Activated CD4-positive, alpha-beta T cell treated with anti-CD3 and anti-CD28 coated beads, Interleukin-2, amount 10 ng/mL, durations not matched to agents 7 days and 5 days (primary cell): ENCODE measurements around the gene SVOPL. TPM values are rescaled to one million over a fixed set of nuclear protein-coding genes. Genes with fewer than 3 reads are reported as not detected.
"Not testable (repeated sequence)": the region's sequence is repeated elsewhere in the genome, so short reads cannot be mapped to it uniquely, and the experiment has no call there.

ENCODE experiments used
- CTCF ChIA-PET: fragments of 350-600 bp; sonication (Branson Sonifier 250); formaldehyde crosslinking; loops from one replicate; lab custom pipeline; 2021; ENCODE audit warnings: antibody characterized with exemption; lab: Charles Lee
- POLR2A ChIA-PET: fragments of 350-600 bp; sonication (Branson Sonifier 250); formaldehyde crosslinking; loops from one replicate; lab custom pipeline; 2021; ENCODE audit warnings: antibody characterized with exemption; lab: Charles Lee
- DNase-seq: peaks from one replicate; pipeline ENCODE4 v3.0.0-alpha.2; 2020
- H3K27ac Mint-ChIP-seq: one replicate; pipeline ENCODE4 v1.8.0; 2021; ENCODE audit warnings: mild to moderate bottlenecking, moderate library complexity, mixed read lengths
- H3K27me3 Mint-ChIP-seq: one replicate; pipeline ENCODE4 v1.8.0; 2021; ENCODE audit warnings: mixed read lengths
- H3K36me3 Mint-ChIP-seq: one replicate; pipeline ENCODE4 v1.8.0; 2021; ENCODE audit warnings: low read depth, mixed read lengths
- H3K4me1 Mint-ChIP-seq: one replicate; pipeline ENCODE4 v1.8.0; 2021; ENCODE audit warnings: mixed read lengths
- H3K4me3 Mint-ChIP-seq: one replicate; pipeline ENCODE4 v1.8.0; 2021; ENCODE audit warnings: mild to moderate bottlenecking, moderate library complexity, mixed read lengths
- H3K9me3 Mint-ChIP-seq: one replicate; pipeline ENCODE4 v1.8.0; 2021; ENCODE audit warnings: mixed read lengths
- total RNA-seq, 2 experiments: library from RNA; stranded (reverse); gene quantifications; one replicate each; pipeline ENCODE4 v1.2.3, GENCODE V29; 2021

The SVOPL gene, protein sequence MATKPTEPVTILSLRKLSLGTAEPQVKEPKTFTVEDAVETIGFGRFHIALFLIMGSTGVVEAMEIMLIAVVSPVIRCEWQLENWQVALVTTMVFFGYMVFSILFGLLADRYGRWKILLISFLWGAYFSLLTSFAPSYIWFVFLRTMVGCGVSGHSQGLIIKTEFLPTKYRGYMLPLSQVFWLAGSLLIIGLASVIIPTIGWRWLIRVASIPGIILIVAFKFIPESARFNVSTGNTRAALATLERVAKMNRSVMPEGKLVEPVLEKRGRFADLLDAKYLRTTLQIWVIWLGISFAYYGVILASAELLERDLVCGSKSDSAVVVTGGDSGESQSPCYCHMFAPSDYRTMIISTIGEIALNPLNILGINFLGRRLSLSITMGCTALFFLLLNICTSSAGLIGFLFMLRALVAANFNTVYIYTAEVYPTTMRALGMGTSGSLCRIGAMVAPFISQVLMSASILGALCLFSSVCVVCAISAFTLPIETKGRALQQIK
- 1 to 10 TPM; 1.3 to 2.3 TPM for total RNA-seq

DNA sequence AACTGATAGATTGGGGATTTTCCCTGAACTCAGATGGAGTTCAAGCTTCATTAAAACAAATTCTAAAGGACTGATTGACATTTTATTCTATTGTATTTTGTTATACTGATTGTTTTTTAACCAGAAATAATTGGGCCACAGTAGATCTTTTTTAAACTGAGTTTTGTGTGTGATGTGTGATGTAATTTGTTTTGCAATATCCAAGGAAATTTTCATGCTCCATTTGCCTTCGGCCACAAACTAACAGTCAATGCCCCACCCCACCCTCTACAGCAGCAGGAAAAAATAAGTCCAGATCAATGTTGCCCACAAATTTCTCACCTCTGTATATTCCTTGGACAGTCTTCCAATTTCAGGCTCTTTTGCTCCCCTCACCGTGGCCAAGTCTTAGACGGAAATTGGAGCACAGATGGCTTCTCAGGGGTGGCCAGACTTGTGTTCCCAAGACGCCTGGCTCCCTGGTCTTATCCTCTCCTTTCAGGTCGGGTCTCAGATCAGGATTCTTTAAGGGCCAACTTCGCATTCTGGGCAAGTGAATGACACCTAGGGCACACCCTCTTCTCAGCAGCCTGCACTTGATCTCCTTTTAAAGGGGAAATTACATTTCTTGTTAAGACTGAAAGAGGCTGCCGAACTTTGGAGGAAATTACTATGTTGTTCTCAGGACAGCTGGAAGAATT is at the start of gene SVOPL:
TSS of gene SVOPL (minus strand) at position 506 of the 680 bp plus-strand sequence. CDS start 22,317 bp downstream, outside the sequence.
- Mint-ChIP-seq H3K9me3 (no peaks in the 10 kb centered on the region), H3K36me3 (no peaks in the 10 kb centered on the region), H3K4me1 (no peaks in the 10 kb centered on the region), H3K4me3 (no peak within 1 kb of the TSS), H3K27me3 (peaks cover 2% of the 10 kb centered on the region), H3K27ac (no peak within 1 kb of the TSS)
- CTCF ChIA-PET: no interaction called here
- POLR2A ChIA-PET: no interaction called here
- DNase-seq: no peak

DNA sequence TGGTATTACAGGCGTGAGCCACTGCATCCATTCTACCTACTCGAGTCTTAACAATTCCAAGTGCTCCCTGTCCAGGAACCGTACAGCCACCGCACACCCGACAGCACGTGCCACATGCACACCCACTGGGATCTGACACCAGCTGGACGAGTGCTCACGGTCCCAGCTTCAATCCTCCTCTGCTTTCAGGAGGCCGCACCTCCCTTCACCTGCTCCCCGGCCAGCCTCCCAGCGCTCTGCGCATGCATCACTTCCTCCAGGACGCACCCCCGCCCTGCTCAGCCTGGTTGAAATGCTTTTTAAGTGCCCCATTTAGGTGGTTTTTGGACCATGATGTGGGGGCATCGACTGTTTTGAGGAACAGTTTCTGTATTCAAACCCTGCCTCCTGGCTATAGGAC is 49.3 kb upstream of the SVOPL start:
- H3K27ac Mint-ChIP-seq: peak overlapping the region; percentile 47
- DNase-seq: no peak
- H3K36me3 Mint-ChIP-seq: no peaks in the 10 kb centered on the region
- no peaks in the 10 kb centered on the region for H3K27me3 Mint-ChIP-seq
- POLR2A ChIA-PET: no interaction called here
- CTCF ChIA-PET: interaction anchor here (1.2 to 3.4 kb wide), 2 partner anchors 12 to 24 kb away, joined by 4 to 23 read pairs; no protein-coding TSS in a partner anchor
- peaks cover 65% of the 10 kb centered on the region for H3K4me1 Mint-ChIP-seq
- H3K4me3 Mint-ChIP-seq: no peak overlapping the region
- H3K9me3 Mint-ChIP-seq: peaks cover 2% of the 10 kb centered on the region

DNA sequence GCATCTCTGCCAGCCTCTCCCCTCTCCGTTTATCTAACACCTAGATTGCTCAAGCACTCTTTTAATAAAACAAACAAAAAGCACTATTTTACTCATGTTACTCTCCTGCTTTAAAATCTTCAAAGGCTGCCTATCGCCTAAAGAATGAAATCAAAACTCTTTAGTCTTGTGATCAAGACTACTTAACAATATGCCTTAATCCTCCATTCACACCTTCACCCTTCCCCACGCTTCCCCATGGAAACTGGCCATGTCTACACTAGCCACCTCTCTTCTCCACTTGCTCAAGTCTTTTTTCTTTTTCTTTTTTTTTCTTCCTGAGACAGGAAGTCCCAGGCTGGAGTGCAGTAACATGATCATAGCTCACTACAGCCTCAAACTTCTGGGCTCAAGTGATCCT is 48.8 kb upstream of the SVOPL start:
- H3K27me3 Mint-ChIP-seq: no peaks in the 10 kb centered on the region
- H3K4me1 Mint-ChIP-seq: peaks cover 70% of the 10 kb centered on the region
- ChIA-PET POLR2A (interaction anchor here (0.7 kb wide), 1 partner anchor 12 kb away, joined by 3 read pairs; no protein-coding TSS in a partner anchor), CTCF (interaction anchor here (0.9 to 3.4 kb wide), 4 partner anchors 11 to 748 kb away, joined by 3 to 23 read pairs (median 4); partner anchors contain the start of gene CREB3L2)
- no peaks in the 10 kb centered on the region for H3K36me3 Mint-ChIP-seq
- H3K4me3 Mint-ChIP-seq: no peak overlapping the region
- H3K9me3 Mint-ChIP-seq: peaks cover 2% of the 10 kb centered on the region
- DNase-seq: no peak
- H3K27ac Mint-ChIP-seq: peak overlapping the region; percentile 47

DNA sequence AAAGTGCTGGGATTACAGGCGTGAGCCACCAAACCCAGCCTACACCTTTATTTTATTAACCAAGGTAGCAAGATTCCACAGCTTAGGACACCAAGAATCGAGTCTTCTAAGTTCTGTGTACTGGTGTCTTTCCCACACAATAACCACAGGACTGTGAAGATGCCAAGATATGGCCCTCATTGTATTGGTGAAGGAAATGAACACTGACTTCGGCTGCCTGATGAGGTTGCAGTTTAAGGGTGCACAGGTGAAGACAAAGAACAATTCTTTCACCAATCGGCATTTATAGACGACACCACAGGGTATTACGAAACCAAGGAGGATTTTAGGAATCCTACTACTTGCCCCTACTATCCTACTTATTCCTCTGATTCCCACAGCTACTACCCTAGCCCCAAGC is 47.5 kb upstream of the SVOPL start:
- H3K4me1 Mint-ChIP-seq: peaks cover 70% of the 10 kb centered on the region
- H3K36me3 Mint-ChIP-seq: no peaks in the 10 kb centered on the region
- peaks cover 2% of the 10 kb centered on the region for H3K9me3 Mint-ChIP-seq
- DNase-seq: no peak
- CTCF ChIA-PET: interaction anchor here (0.7 to 1.3 kb wide), 5 partner anchors 9 to 747 kb away, joined by 3 to 4 read pairs (median 3); partner anchors contain the start of gene CREB3L2
- H3K27ac Mint-ChIP-seq: no peak overlapping the region
- no peaks in the 10 kb centered on the region for H3K27me3 Mint-ChIP-seq
- H3K4me3 Mint-ChIP-seq: no peak overlapping the region
- POLR2A ChIA-PET: no interaction called here

DNA sequence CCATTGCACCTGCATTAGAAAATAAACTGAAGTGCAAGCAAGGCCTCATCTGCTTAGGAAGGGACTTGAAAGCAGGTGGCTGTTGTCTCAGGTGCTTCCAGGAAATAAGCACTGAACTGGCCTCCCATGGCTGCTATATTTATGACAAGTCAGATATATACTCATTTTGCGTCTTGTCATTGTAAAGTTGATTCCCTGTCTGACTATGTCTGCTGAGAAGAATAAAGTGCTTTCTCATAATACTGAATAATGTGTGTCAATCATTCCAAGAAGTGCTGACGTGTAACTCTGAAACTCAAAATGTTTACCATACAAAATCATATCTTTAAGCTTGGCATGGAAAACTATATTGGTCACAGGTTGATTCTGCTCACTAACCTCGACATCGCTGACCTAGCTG is 44.9 kb upstream of the SVOPL start:
- Mint-ChIP-seq H3K36me3 (no peaks in the 10 kb centered on the region), H3K27ac (no peak overlapping the region), H3K27me3 (no peaks in the 10 kb centered on the region), H3K9me3 (peaks cover 2% of the 10 kb centered on the region), H3K4me3 (no peak overlapping the region), H3K4me1 (peaks cover 44% of the 10 kb centered on the region)
- DNase-seq: peak; percentile 24
- POLR2A ChIA-PET: interaction anchor here (0.6 kb wide), 1 partner anchor 37 kb away, joined by 4 read pairs; no protein-coding TSS in a partner anchor
- CTCF ChIA-PET: no interaction called here

DNA sequence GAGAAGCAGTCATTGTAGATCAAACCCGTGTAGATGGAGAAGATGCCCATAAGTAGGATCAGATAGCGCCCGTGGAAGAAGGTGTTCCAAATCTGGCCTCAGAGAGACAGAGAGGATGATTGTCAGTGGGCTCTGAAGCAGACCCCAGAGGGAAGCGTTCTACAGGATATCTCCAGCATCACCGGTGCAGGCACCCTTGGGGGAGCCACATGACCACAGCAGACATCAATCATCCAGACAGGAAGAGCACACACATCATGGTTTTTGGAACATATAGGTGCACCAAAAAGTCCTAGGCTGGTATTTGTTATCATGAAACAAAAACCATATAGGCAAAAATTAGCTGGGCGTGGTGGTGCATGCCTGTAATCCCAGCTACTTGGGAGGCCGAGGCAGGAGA is 44.0 kb upstream of the SVOPL start:
- Mint-ChIP-seq H3K4me1 (peaks cover 36% of the 10 kb centered on the region), H3K36me3 (no peaks in the 10 kb centered on the region), H3K9me3 (no peaks in the 10 kb centered on the region), H3K27ac (peak overlapping the region; percentile 14), H3K27me3 (no peaks in the 10 kb centered on the region), H3K4me3 (no peak overlapping the region)
- POLR2A ChIA-PET: no interaction called here
- CTCF ChIA-PET: no interaction called here
- DNase-seq: no peak

DNA sequence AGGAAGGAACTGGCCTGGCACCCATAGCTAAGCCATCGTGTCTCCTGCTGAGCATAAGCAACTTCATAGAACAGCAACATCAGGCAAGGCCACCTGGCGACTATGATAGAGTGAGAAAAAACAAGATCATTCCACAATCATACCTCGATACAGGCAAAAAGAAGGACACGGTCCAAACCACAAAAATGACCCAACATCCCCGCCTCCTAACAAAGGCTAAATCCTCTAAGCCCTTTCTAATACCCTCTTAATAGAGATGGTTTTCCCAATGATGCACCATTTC is 40.2 kb upstream of the SVOPL start:
- peaks cover 5% of the 10 kb centered on the region for H3K9me3 Mint-ChIP-seq
- DNase-seq: no peak
- H3K27me3 Mint-ChIP-seq: no peaks in the 10 kb centered on the region
- H3K27ac Mint-ChIP-seq: no peak overlapping the region
- ChIA-PET POLR2A (no interaction called here), CTCF (no interaction called here)
- no peak overlapping the region for H3K4me3 Mint-ChIP-seq
- H3K36me3 Mint-ChIP-seq: no peaks in the 10 kb centered on the region
- peaks cover 20% of the 10 kb centered on the region for H3K4me1 Mint-ChIP-seq

DNA sequence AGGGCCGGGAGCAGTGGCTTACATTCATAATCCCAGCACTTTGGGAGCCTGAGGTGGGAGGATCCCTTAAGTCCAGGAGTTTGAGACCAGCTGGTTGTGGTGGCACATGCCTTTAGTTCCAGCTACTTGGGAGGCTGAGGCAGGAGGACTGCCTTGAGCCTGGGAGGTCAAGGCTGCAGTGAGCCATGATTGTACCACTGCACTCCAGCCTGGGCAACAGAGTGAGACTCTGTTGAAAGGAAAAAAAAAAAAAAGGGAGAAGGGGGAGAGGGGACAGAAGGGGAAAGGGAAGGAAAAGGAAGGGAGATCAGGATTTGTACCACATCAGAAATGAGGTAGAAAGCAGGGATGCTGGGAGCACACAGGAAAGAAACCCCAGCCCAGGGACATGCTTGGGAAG is 38.7 kb upstream of the SVOPL start:
- no peaks in the 10 kb centered on the region for H3K36me3 Mint-ChIP-seq
- no peak overlapping the region for H3K4me3 Mint-ChIP-seq
- no peak overlapping the region for H3K27ac Mint-ChIP-seq
- POLR2A ChIA-PET: no interaction called here
- no peaks in the 10 kb centered on the region for H3K27me3 Mint-ChIP-seq
- CTCF ChIA-PET: interaction anchor here (1.4 to 2.6 kb wide), 2 partner anchors 11 to 130 kb away, joined by 5 to 23 read pairs; no protein-coding TSS in a partner anchor
- DNase-seq: no peak
- peaks cover 10% of the 10 kb centered on the region for H3K4me1 Mint-ChIP-seq
- H3K9me3 Mint-ChIP-seq: peaks cover 5% of the 10 kb centered on the region

DNA sequence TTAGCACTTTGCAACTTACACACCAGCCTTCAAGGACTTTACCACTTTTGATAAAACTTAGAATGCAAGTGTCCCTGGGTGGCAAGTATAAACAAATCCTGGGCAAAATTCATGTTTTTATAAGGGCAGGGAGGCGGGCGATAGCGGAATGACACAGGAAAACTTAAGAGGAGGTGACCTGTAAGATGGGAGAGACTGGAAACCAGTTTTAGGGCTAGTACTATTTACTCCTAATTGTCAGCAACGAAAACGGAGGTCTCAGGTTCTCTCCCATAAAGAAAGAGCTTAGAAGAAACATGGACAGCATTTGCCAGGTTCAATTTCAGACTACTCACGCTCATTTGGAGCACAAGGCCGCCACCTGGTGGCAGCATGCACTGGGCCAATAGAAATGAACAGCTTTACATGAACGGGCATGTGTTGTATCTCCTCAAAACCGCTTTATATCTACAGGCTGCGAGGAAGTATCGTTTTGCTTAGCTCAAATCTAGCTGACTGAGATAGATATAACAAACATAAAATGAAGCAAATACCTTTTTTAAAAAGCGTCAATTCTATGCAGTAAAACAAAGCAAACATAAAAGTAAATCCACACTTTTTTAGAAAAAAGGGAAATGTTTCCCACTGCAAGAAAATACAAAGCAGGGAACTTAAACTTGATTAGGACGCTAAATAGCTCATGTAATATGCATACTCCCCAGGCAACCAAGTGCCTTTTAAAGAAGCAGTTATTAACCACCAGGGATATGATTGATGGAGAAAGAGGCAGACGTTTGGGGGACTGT is 37.6 kb upstream of the SVOPL start:
- ChIA-PET POLR2A (interaction anchor here (0.5 to 0.6 kb wide), 3 partner anchors 11 to 437 kb away, joined by 3 read pairs; no protein-coding TSS in a partner anchor), CTCF (interaction anchor here (0.6 to 2.6 kb wide), 23 partner anchors 9 to 741 kb away, joined by 3 to 23 read pairs (median 3); no protein-coding TSS in a partner anchor)
- DNase-seq: peak; percentile 87
- Mint-ChIP-seq H3K4me1 (peaks cover 7% of the 10 kb centered on the region), H3K27me3 (no peaks in the 10 kb centered on the region), H3K36me3 (no peaks in the 10 kb centered on the region), H3K27ac (no peak overlapping the region), H3K4me3 (no peak overlapping the region), H3K9me3 (peaks cover 5% of the 10 kb centered on the region)

DNA sequence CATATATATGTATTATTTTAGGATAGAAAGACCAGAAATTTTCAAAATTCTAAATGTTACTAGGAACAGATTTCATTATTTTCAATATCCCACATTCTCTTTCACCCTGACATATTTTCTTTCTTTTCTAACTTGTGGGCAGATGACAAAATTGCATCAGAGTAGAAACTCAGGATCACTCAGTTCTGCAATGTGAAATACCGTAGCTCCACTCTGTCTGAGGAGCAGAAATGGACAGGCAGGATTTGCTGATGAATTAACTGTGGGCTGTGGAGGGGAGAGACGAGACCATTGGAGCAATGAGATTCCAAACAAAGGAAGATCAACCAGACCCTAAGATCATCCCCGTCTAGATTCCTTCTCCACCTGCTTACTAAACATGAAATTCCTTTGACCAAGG is 37.0 kb upstream of the SVOPL start:
- H3K27me3 Mint-ChIP-seq: no peaks in the 10 kb centered on the region
- H3K4me1 Mint-ChIP-seq: peaks cover 7% of the 10 kb centered on the region
- DNase-seq: no peak
- ChIA-PET CTCF (interaction anchor here (0.6 to 2.6 kb wide), 15 partner anchors 10 to 740 kb away, joined by 3 to 23 read pairs (median 3); no protein-coding TSS in a partner anchor), POLR2A (interaction anchor here (0.5 to 0.6 kb wide), 2 partner anchors 12 to 221 kb away, joined by 3 read pairs; no protein-coding TSS in a partner anchor)
- H3K4me3 Mint-ChIP-seq: no peak overlapping the region
- peaks cover 5% of the 10 kb centered on the region for H3K9me3 Mint-ChIP-seq
- no peaks in the 10 kb centered on the region for H3K36me3 Mint-ChIP-seq
- H3K27ac Mint-ChIP-seq: no peak overlapping the region

DNA sequence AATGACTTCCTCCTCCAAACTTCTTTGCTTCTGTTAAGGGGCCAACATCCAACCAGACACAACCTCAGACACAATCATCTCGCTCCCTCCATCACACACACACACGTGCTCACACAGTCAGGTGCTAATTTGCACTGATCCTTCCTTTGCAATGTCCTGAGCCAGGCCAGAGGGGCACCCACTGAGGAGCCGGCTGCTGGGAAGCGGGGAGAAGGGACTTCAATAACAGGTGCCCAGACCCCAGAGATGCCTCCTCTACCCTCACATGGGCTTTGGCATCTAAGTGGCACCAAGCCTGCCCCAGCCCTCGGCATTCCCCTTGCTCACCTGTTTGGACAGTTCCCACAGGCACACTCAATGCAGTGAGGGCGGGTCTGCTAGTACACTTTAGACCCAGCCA is 34.2 kb upstream of the SVOPL start:
- H3K4me1 Mint-ChIP-seq: peaks cover 9% of the 10 kb centered on the region

DNA sequence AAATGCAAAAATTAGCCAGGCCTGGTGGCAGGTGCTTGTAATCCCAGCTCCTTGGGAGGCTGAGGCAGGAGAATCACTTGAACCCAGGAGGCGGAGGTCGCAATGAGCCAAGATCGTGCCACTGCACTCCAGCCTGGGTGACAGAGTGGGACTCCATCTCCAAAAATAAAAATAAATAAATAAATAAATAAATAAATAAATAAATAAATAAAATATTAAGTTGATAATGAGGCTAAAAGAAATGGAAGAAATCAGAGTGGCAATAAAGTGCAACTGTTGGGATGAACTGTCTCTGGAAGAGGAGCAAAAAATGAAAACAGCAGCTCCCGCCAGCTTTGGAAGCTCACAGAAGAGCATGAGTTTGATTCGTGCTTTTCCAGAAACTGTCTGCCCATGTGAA is 30.6 kb upstream of the SVOPL start:
- DNase-seq, CTCF ChIA-PET, H3K4me3 Mint-ChIP-seq, H3K36me3 Mint-ChIP-seq, POLR2A ChIA-PET, H3K9me3 Mint-ChIP-seq, H3K27ac Mint-ChIP-seq, H3K27me3 Mint-ChIP-seq, H3K4me1 Mint-ChIP-seq: not testable (repeated sequence)

More for the DNA sequence above, 34.2 kb upstream of the SVOPL start:
- no peak overlapping the region for H3K4me3 Mint-ChIP-seq
- no peak overlapping the region for H3K27ac Mint-ChIP-seq
- no peaks in the 10 kb centered on the region for H3K27me3 Mint-ChIP-seq
- no peaks in the 10 kb centered on the region for H3K36me3 Mint-ChIP-seq
- ChIA-PET POLR2A (no interaction called here), CTCF (no interaction called here)
- no peak for DNase-seq
- H3K9me3 Mint-ChIP-seq: peaks cover 5% of the 10 kb centered on the region
